Keratinocyte (primary cell): ENCODE measurements around the gene KIF21A. TPM values are rescaled to one million over a fixed set of nuclear protein-coding genes. Genes with fewer than 3 reads are reported as not detected.

Experiments used
- DNase-seq: peaks from one replicate; pipeline ENCODE4 v3.0.0-alpha.2; 2011; ENCODE audit warnings: low read depth, missing footprints, low spot score
- FAIRE-seq: peaks from 2 replicates; lab custom pipeline; 2011; peaks lifted over from hg19 to GRCh38; lab: Jason Lieb, UNC
- H2AFZ ChIP-seq: 2 replicates; pipeline ENCODE4 v1.6.0; 2012; ENCODE audit warnings: low read length, control low read depth, inconsistent platforms; ENCODE audit not compliant: control insufficient read depth
- H3K27ac ChIP-seq: 2 replicates; pipeline ENCODE4 v1.5.1; 2011; ENCODE audit warnings: low read length; ENCODE audit not compliant: control insufficient read depth, insufficient read depth
- H3K27me3 ChIP-seq: 3 replicates; pipeline ENCODE4 v1.6.0; 2011; ENCODE audit warnings: low read length; ENCODE audit not compliant: control insufficient read depth, insufficient read depth; ENCODE audit errors: extremely low read depth
- H3K36me3 ChIP-seq, 2 experiments: 2 replicates in 1 of 2; 3 replicates in 1 of 2; pipeline ENCODE4 v1.5.1; 2011; ENCODE audit warnings: low read length in 2 of 2, mild to moderate bottlenecking in 1 of 2; ENCODE audit not compliant: control insufficient read depth in 2 of 2, insufficient read depth in 2 of 2; ENCODE audit errors: extremely low read depth in 1 of 2
- H3K4me1 ChIP-seq: 3 replicates; pipeline ENCODE4 v1.5.1; 2011; ENCODE audit warnings: low read length; ENCODE audit not compliant: control insufficient read depth, insufficient read depth; ENCODE audit errors: extremely low read depth
- H3K4me2 ChIP-seq: 3 replicates; pipeline ENCODE4 v1.6.0; 2011; ENCODE audit warnings: low read depth, low read length; ENCODE audit not compliant: control insufficient read depth, insufficient read depth; ENCODE audit errors: extremely low read depth
- H3K4me3 ChIP-seq, 3 experiments: fragments of 200-600 bp in 1 of 3; sonication (generic) in 1 of 3; 2 replicates in 2 of 3; 3 replicates in 1 of 3; pipeline ENCODE4 v1.5.1; 2011 to 2016; ENCODE audit warnings: low read length in 3 of 3, mild to moderate bottlenecking in 3 of 3, control low read depth in 2 of 3, inconsistent platforms in 1 of 3, low read depth in 1 of 3, mixed read lengths in 1 of 3, mixed run types in 1 of 3, moderate library complexity in 1 of 3; ENCODE audit not compliant: control insufficient read depth in 2 of 3, insufficient read depth in 2 of 3; ENCODE audit errors: extremely low read depth in 1 of 3
- H3K79me2 ChIP-seq: 2 replicates; pipeline ENCODE4 v1.6.0; 2012; ENCODE audit warnings: low read length; ENCODE audit not compliant: control insufficient read depth, insufficient read depth
- H3K9ac ChIP-seq: 3 replicates; pipeline ENCODE4 v1.6.0; 2011; ENCODE audit warnings: low read length; ENCODE audit not compliant: control insufficient read depth, insufficient read depth; ENCODE audit errors: extremely low read depth
- H3K9me1 ChIP-seq: 3 replicates; pipeline ENCODE4 v1.6.0; 2011; ENCODE audit warnings: low read length; ENCODE audit not compliant: control insufficient read depth, insufficient read depth; ENCODE audit errors: extremely low read depth
- H3K9me3 ChIP-seq: 2 replicates; pipeline ENCODE4 v1.5.1; 2012; ENCODE audit warnings: low read depth, low read length; ENCODE audit not compliant: control insufficient read depth
- H4K20me1 ChIP-seq: 3 replicates; pipeline ENCODE4 v1.6.0; 2011; ENCODE audit warnings: low read length; ENCODE audit not compliant: control insufficient read depth, insufficient read depth; ENCODE audit errors: extremely low read depth
- CTCF ChIP-seq, 3 experiments: IDR thresholded peaks in 1 of 3; conservative IDR thresholded peaks in 1 of 3; optimal IDR thresholded peaks in 1 of 3; 2 replicates in 2 of 3; 3 replicates in 1 of 3; pipeline versions ENCODE3 to v1.5.1; 2011; ENCODE audit warnings: low read length in 3 of 3, mild to moderate bottlenecking in 3 of 3, moderate library complexity in 2 of 3, control low read depth in 1 of 3, inconsistent platforms in 1 of 3; ENCODE audit not compliant: insufficient read depth in 2 of 3; ENCODE audit errors: extremely low read depth in 1 of 3
- EZH2 ChIP-seq: IDR thresholded peaks from one replicate; pipeline ENCODE4 v1.6.1; 2012; ENCODE audit warnings: inconsistent platforms, mild to moderate bottlenecking, low read length, moderate library complexity
- dilution Hi-C: fragments of 300-500 bp; cut with MboI; formaldehyde crosslinking; loops from one replicate; pipeline ENCODE4 v1.7.0; 2020; ENCODE audit warnings: low sequenced_read_pairs; ENCODE audit not compliant: extremely low pct_ligation_motif_present
- polyA plus RNA-seq, 5 experiments: library from polyadenylated mRNA; depleted of rRNA in 3 of 5; stranded (reverse) in 3 of 5; stranded (forward) in 1 of 5; unstranded in 1 of 5; fragments of >200 nt; gene quantifications; 1 replicate in 1 of 5; 2 replicates in 3 of 5; 3 replicates in 1 of 5; pipeline versions ENCODE4 v1.2.1 to v1.2.3, GENCODE V29; 2011 to 2012; ENCODE audit warnings: missing spikeins in 2 of 5, low read depth in 1 of 5, low replicate concordance in 1 of 5

The KIF21A gene
- polyA plus RNA-seq, 1 donor (not counting 4 experiments of a cell fraction or from before 2014, with no cell fraction given), result 27.5 TPM

DNA sequence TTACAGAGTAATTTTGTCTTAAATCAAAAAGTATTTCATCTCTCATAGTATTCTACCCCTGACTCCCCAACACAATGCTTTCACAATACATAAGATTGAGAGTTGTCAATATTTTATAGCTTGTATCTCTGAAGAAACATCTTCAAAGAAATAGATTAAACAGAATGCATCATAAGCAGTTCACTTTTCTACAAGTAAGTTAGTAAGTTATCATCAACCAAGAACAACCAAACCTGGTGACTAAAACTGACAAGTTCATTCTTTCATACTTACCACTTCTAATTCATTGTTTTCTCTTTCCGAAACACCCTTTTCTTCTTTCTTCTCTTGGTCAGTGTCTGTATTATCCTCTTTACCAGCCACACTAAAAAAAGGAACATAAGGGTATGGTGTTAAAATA lies 101.2 kb downstream of the KIF21A start:
- Histone ChIP-seq H2AFZ (no peak overlapping the region), H3K27me3 (no peaks in the 10 kb centered on the region), H3K36me3 (peaks cover 2 to 5% of the 10 kb centered on the region in 2 experiments), H3K27ac (no peak overlapping the region), H4K20me1 (no peaks in the 10 kb centered on the region), H3K9ac (no peak overlapping the region), H3K9me3 (no peaks in the 10 kb centered on the region), H3K79me2 (no peaks in the 10 kb centered on the region), H3K4me1 (no peaks in the 10 kb centered on the region), H3K9me1 (no peaks in the 10 kb centered on the region), H3K4me3 (no peak overlapping the region), H3K4me2 (no peak overlapping the region)
- dilution Hi-C loops, result no loop called here
- FAIRE-seq, result no peak
- no peak for TF ChIP-seq EZH2
- no peak for DNase-seq

GRCh38 chr12:39341179-39341578 lies 101.7 kb downstream of the KIF21A start:
- no peak overlapping the region for H2AFZ ChIP-seq
- TF ChIP-seq EZH2, result no peak
- no peak for TF ChIP-seq CTCF (optimal IDR thresholded peaks at IDR 0.05 in 1 of 3, IDR thresholded peaks at IDR 0.05 in 1 of 3, conservative IDR thresholded peaks at IDR 0.05 in 1 of 3; ENCODE audit: extremely low read depth in 1 of 3, insufficient read depth in 2 of 3, low read length in 3 of 3)
- H3K4me1 ChIP-seq, result no peaks in the 10 kb centered on the region
- H3K9me1 ChIP-seq, result no peaks in the 10 kb centered on the region
- H3K9ac ChIP-seq, result no peak overlapping the region
- no peaks in the 10 kb centered on the region for H3K79me2 ChIP-seq
- dilution Hi-C loops, result no loop called here
- no peak overlapping the region for H3K4me2 ChIP-seq
- FAIRE-seq, result no peak
- H3K27me3 ChIP-seq, result no peaks in the 10 kb centered on the region
- peaks cover 2 to 5% of the 10 kb centered on the region in 2 experiments for H3K36me3 ChIP-seq
- DNase-seq, result no peak
- no peaks in the 10 kb centered on the region for H4K20me1 ChIP-seq
- no peak overlapping the region for H3K4me3 ChIP-seq
- no peak overlapping the region for H3K27ac ChIP-seq
- no peaks in the 10 kb centered on the region for H3K9me3 ChIP-seq

- no peak overlapping the region for H3K4me2 ChIP-seq
- FAIRE-seq, result no peak
- no peaks in the 10 kb centered on the region for H3K27me3 ChIP-seq
- H3K79me2 ChIP-seq, result no peaks in the 10 kb centered on the region
- dilution Hi-C loops, result no loop called here
- TF ChIP-seq CTCF (optimal IDR thresholded peaks at IDR 0.05 in 1 of 3, IDR thresholded peaks at IDR 0.05 in 1 of 3, conservative IDR thresholded peaks at IDR 0.05 in 1 of 3; ENCODE audit: extremely low read depth in 1 of 3, insufficient read depth in 2 of 3, low read length in 3 of 3) (no peak), EZH2 (no peak)
- H3K9me1 ChIP-seq, result no peaks in the 10 kb centered on the region
- peaks cover 3% of the 10 kb centered on the region for H3K4me1 ChIP-seq
- no peak overlapping the region for H3K4me3 ChIP-seq
- H3K36me3 ChIP-seq, result peaks cover 6 to 10% of the 10 kb centered on the region in 2 experiments
- DNase-seq, result no peak
- H3K9me3 ChIP-seq, result no peaks in the 10 kb centered on the region
- H3K27ac ChIP-seq, result no peak overlapping the region
- no peak overlapping the region for H2AFZ ChIP-seq
- no peaks in the 10 kb centered on the region for H4K20me1 ChIP-seq
- H3K9ac ChIP-seq, result no peak overlapping the region
These were observed 110.2 kb downstream of the KIF21A start for GRCh38 chr12:39332661-39333175.
